OCI-LY1 (cell line): ENCODE results near the gene OBSL1.

Source experiments
- H2AFZ ChIP-seq: fragments of 200-600 bp; sonication (generic), shearing (Covaris generic); 2 replicates; pipeline ENCODE4 v1.6.0; 2014; ENCODE audit warnings: antibody characterized with exemption, mild to moderate bottlenecking, low read length
- H3F3A ChIP-seq: fragments of 200-600 bp; sonication (generic), shearing (Covaris generic); 2 replicates; pipeline ENCODE4 v1.6.0; 2014; ENCODE audit warnings: mild to moderate bottlenecking, antibody characterized with exemption, low read length, moderate library complexity; ENCODE audit not compliant: insufficient read depth
- H3K27ac ChIP-seq: fragments of 200-600 bp; sonication (generic); 2 replicates; pipeline ENCODE4 v1.5.1; 2014; ENCODE audit warnings: low read length, mixed run types, mild to moderate bottlenecking, low read depth; ENCODE audit not compliant: poor library complexity, severe bottlenecking
- H3K27me3 ChIP-seq: fragments of 200-600 bp; sonication (generic); 2 replicates; pipeline ENCODE4 v1.6.0; 2014; ENCODE audit warnings: antibody characterized with exemption, mild to moderate bottlenecking, low read length, moderate library complexity; ENCODE audit not compliant: insufficient read depth
- H3K36me3 ChIP-seq: fragments of 200-600 bp; sonication (generic); 2 replicates; pipeline ENCODE4 v1.6.1; 2014; ENCODE audit warnings: mild to moderate bottlenecking, antibody characterized with exemption, low read length, moderate library complexity, mixed read lengths; ENCODE audit not compliant: insufficient read depth
- H3K4me1 ChIP-seq: fragments of 200-600 bp; sonication (generic); 2 replicates; pipeline ENCODE4 v1.5.1; 2014; ENCODE audit warnings: mild to moderate bottlenecking, low read length, moderate library complexity; ENCODE audit not compliant: insufficient read depth, severe bottlenecking
- H3K4me2 ChIP-seq: fragments of 200-600 bp; sonication (generic), shearing (Covaris generic); 2 replicates; pipeline ENCODE4 v1.6.1; 2014; ENCODE audit warnings: low read length
- H3K4me3 ChIP-seq: fragments of 200-600 bp; sonication (generic); 2 replicates; pipeline ENCODE4 v1.5.1; 2014; ENCODE audit warnings: low read length, low read depth, mild to moderate bottlenecking, mixed read lengths; ENCODE audit not compliant: poor library complexity, severe bottlenecking
- H3K79me2 ChIP-seq: fragments of 200-600 bp; shearing (Covaris generic); 2 replicates; pipeline ENCODE4 v1.6.1; 2016; ENCODE audit warnings: mixed run types, low read length, mixed read lengths; ENCODE audit not compliant: insufficient read depth
- H3K9ac ChIP-seq: fragments of 200-600 bp; sonication (generic), shearing (Covaris generic); 2 replicates; pipeline ENCODE4 v1.6.1; 2014; ENCODE audit warnings: mild to moderate bottlenecking, low read length, mixed read lengths
- H3K9me2 ChIP-seq: fragments of 200-600 bp; sonication (generic), shearing (Covaris generic); 2 replicates; pipeline ENCODE4 v1.6.1; 2014; ENCODE audit warnings: low read depth, mild to moderate bottlenecking, low read length, mixed read lengths
- H3K9me3 ChIP-seq: fragments of 200-600 bp; shearing (Covaris generic); 2 replicates; pipeline ENCODE4 v1.6.1; 2014; ENCODE audit warnings: low read length, mixed read lengths
- H4K20me1 ChIP-seq: fragments of 200-600 bp; sonication (generic), shearing (Covaris generic); 2 replicates; pipeline ENCODE4 v1.6.0; 2016; ENCODE audit warnings: mild to moderate bottlenecking, low read length; ENCODE audit not compliant: insufficient read depth
- CTCF ChIP-seq: fragments of 200-600 bp; sonication (generic), shearing (Covaris generic); IDR thresholded peaks from 2 replicates; pipeline ENCODE4 v1.5.1; 2017; ENCODE audit warnings: mild to moderate bottlenecking, antibody characterized with exemption, low read length, moderate library complexity, mixed read lengths
- EZH2 ChIP-seq: fragments of 200-600 bp; sonication (generic), shearing (Covaris generic); IDR thresholded peaks from 2 replicates; pipeline ENCODE4 v1.8.0; 2017; ENCODE audit warnings: borderline replicate concordance, mixed run types, mild to moderate bottlenecking, antibody characterized with exemption, low read length, moderate library complexity, mixed read lengths

OBSL1 gene

GRCh38 chr2:219560037-219560892 lies 11.1 kb downstream of the OBSL1 start:
- no peaks in the 10 kb centered on the region for H3K79me2 ChIP-seq
- no peaks in the 10 kb centered on the region for H3F3A ChIP-seq
- no peaks in the 10 kb centered on the region for H4K20me1 ChIP-seq
- H3K9me3 ChIP-seq = no peaks in the 10 kb centered on the region
- TF ChIP-seq CTCF = peak; percentile 65
- TF ChIP-seq EZH2 = no peak
- H2AFZ ChIP-seq = no peak overlapping the region
- H3K27me3 ChIP-seq = peaks cover 7% of the 10 kb centered on the region; the same call in 1 of the 2 replicates
- H3K27ac ChIP-seq = no peak overlapping the region
- H3K4me1 ChIP-seq = no peaks in the 10 kb centered on the region
- H3K9ac ChIP-seq = no peak overlapping the region
- H3K4me3 ChIP-seq = no peak overlapping the region
- no peak overlapping the region for H3K4me2 ChIP-seq
- H3K9me2 ChIP-seq = no peaks in the 10 kb centered on the region
- no peaks in the 10 kb centered on the region for H3K36me3 ChIP-seq

GRCh38 chr2:219559156-219559915 lies 12.0 kb downstream of the OBSL1 start:
- TF ChIP-seq CTCF (no peak), EZH2 (no peak)
- Histone ChIP-seq H2AFZ (no peak overlapping the region), H3K4me3 (no peak overlapping the region), H3K9me2 (no peaks in the 10 kb centered on the region), H3K4me2 (no peak overlapping the region), H3K79me2 (no peaks in the 10 kb centered on the region), H3K9ac (no peak overlapping the region), H3K27ac (no peak overlapping the region), H3K36me3 (no peaks in the 10 kb centered on the region), H4K20me1 (no peaks in the 10 kb centered on the region), H3F3A (no peaks in the 10 kb centered on the region), H3K4me1 (no peaks in the 10 kb centered on the region), H3K9me3 (no peaks in the 10 kb centered on the region), H3K27me3 (peaks cover 6% of the 10 kb centered on the region; the same call in 1 of the 2 replicates)

- Histone ChIP-seq H2AFZ (no peak overlapping the region), H3K9me2 (no peaks in the 10 kb centered on the region), H3K9me3 (no peaks in the 10 kb centered on the region), H3K27me3 (0 out of 2 replicates have a peak, but pooled peaks cover 4% of the 10 kb centered on the region), H3K9ac (no peak overlapping the region), H3K27ac (no peak overlapping the region), H3K4me2 (no peak overlapping the region), H3K36me3 (no peaks in the 10 kb centered on the region), H3K79me2 (no peaks in the 10 kb centered on the region), H3K4me3 (no peak overlapping the region), H4K20me1 (no peaks in the 10 kb centered on the region), H3F3A (no peaks in the 10 kb centered on the region), H3K4me1 (no peaks in the 10 kb centered on the region)
- no peak for TF ChIP-seq CTCF
- TF ChIP-seq EZH2 = no peak
Measured at GRCh38 chr2:219557791-219558785, 13.3 kb downstream of the OBSL1 start.
